Activated CD4-positive, alpha-beta T cell treated with anti-CD3 and anti-CD28 coated beads, Interleukin-2, amount 50 U/mL, for 16 hours (primary cell): ENCODE results near the gene POM121C.
"Not testable (repeated sequence)": the region's sequence is repeated elsewhere in the genome, so short reads cannot be mapped to it uniquely, and the experiment has no call there.

Experiments used
- DNase-seq: peaks from one replicate; pipeline ENCODE4 v3.0.0-alpha.2; 2020

Gene POM121C

DNA sequence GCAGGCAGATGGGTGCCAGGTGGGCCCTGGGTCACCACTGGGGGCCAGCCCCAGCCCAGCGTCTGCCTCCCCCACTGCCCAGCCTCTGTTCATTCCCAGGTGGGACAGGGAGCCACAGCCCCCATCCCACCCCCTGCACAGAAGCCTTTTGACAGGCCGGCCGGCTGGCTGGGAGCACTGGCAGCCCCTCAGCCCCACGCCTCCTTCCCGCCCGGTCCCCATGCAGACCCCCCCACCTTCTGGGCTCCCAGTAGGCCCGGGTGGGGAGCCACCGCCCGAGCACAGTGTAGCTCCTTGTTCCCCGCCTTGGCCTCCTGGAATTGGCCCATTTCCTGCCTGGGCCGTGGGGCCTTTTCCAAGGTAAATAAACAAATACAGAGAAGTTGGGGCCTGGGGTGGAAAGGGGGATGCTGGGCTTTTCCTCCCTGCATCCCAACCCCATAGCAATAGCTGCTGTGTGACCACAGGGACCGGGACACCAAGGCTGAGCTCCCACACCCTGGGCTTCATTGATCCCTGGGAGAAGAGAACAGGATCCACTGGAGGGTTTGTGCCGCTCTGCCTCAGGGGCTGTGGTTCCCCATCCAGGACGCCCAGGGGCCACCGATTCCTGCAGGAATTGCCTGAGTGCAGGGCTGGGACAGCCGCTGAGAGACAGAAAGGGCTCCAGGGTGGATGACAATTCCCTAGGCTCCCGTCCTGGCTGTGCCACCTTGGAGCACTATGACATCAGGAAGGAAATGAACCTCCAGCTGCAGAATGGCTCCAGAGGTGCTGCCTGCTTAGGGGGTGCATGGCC is 111.4 kb downstream of the POM121C start:
- not testable (repeated sequence) for DNase-seq

- DNase-seq = not testable (repeated sequence)
Measured at GRCh38 chr7:75374144-75374518, 112.0 kb downstream of the POM121C start.

DNA sequence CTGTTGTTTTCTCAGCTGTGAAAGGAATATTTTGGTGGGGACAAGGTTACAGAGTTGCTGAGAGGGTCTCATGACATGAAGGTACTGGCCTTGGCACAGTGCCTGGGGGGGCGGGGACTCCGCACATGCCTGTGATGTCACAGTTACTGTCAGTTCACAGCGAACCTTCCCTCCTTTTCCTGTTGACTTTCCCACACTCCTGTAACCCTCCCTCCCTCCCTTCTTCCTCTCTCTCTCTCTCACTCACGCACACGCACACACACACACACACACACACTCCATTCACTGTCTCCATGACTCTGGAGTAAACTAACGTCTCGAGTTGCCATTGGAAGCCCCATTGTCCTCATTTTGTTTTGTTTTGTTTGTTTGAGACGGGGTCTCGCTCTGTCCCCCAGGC is 118.8 kb downstream of the POM121C start:
- DNase-seq = not testable (repeated sequence)
